Ovary (tissue), 3 donors: ENCODE measurements around the gene NAXD.
"Not testable (repeated sequence)": the region's sequence is repeated elsewhere in the genome, so short reads cannot be mapped to it uniquely, and the experiment has no call there.

Source experiments
- CTCF ChIP-seq, 3 donors: fragments of 450-650 bp in 2 of 3; fragments of 200-600 bp in 1 of 3; IDR thresholded peaks; one replicate each; pipeline versions ENCODE4 v1.5.1 to v1.8.0; 2016 to 2022; ENCODE audit warnings: antibody characterized with exemption in 3 of 3, mild to moderate bottlenecking in 1 of 3
- EP300 ChIP-seq: sonication (generic); formaldehyde crosslinking; IDR thresholded peaks from one replicate; pipeline ENCODE4 v1.6.1; 2017; ENCODE audit warnings: antibody characterized with exemption
- POLR2A ChIP-seq: fragments of 450-650 bp; IDR thresholded peaks from one replicate; pipeline ENCODE4 v1.6.1; 2017; ENCODE audit warnings: antibody characterized with exemption, mild to moderate bottlenecking, moderate library complexity
- donor health status: DM: no; HTN: no; CAD: no.

DNA sequence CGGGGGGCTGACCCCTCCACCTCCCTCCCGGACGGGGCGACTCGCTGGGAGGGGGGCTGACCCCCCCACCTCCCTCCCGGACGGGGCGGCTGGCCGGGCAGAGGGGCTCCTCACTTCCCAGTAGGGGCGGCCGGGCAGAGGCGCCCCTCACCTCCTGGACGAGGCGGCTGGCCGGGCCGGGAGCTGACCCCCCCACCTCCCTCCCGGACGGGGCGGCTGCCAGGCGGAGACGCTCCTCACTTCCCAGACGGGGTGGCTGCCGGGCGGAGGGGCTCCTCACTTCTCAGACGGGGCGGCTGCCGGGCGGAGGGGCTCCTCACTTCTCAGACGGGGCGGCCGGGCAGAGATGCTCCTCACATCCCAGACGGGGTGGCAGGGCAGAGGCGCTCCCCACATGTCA lies 9.1 kb upstream of the NAXD start:
- TF ChIP-seq POLR2A; CTCF (IDR thresholded peaks at IDR 0.05); EP300: not testable (repeated sequence)
